GM10847 (cell line): Measurements from ENCODE around the gene LUC7L3.

Experiments used
- POLR2A ChIP-seq: IDR thresholded peaks from 2 replicates; pipeline ENCODE4 v1.6.1; 2011; ENCODE audit not compliant: insufficient read length; ENCODE audit errors: extremely low read depth

LUC7L3 gene

DNA sequence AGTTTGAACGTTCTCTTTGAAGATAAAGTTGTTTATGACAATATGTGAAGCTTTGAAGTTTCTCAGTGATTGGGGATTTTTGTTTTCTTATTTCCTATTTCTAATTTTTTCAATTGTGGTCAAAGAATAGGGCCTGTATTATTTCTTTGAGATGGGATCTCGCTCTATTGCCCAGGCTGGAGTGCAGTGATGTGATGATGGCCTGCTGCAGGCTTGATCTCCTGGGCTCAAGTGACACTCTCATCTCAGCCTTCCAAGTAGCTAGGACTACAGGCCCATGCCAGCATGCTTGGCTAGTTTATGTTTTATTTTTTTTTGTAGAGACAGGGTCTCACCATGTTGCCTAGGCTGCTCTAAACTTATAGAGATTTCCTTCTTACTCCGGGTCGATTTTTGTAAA, 59.6 kb downstream of the LUC7L3 start:
- TF ChIP-seq POLR2A, result no peak

DNA sequence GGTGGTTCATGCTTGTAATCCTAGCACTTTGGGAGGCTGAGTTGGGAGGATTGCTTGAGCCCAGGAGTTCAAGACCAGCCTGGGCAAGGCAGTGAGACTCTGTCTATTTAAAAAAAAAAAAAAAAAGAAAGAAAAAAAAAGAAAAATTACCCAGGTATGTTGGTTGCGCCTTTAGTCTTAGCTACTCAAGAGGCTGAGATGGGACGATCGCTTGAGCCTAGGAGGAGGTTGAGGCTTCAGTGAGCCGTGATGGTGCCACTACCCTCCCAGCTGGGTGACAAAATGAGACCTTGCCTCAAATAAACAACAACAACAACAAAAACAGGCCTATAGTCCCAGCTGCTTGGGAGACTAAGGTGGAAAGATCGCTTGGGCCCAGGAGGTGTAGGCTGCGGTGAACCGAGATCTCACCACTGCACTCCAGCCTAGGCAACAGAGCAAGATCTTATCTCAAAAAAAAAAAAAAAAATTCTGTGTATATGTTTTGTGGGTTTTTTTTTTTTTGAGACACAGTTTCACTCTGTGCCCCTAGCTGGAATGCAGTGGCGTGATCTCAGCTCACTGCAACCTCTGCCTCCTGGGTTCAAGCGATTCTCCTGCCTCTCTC, 60.4 kb downstream of the LUC7L3 start:
- no peak for TF ChIP-seq POLR2A

DNA sequence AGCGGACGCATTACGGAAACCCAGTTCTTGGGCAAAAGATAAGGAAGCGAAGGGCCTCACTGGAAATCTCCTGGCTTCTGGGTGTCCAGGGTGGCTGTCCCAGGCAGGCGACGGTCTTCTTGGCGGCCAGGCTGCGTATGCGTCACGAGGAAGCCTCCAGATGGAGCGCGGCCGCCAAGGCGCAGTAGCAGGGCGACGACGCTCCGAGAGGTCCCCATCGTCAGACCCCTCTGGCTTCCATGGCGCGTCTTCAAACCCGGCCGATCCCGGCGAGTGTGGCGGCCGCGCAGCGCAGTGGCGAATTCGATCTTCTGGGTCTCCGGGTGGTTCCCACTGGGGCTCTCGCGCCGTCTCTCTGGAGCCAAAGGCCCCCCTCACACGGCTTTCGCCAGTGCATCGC, 61.8 kb downstream of the LUC7L3 start:
- no peak for TF ChIP-seq POLR2A

DNA sequence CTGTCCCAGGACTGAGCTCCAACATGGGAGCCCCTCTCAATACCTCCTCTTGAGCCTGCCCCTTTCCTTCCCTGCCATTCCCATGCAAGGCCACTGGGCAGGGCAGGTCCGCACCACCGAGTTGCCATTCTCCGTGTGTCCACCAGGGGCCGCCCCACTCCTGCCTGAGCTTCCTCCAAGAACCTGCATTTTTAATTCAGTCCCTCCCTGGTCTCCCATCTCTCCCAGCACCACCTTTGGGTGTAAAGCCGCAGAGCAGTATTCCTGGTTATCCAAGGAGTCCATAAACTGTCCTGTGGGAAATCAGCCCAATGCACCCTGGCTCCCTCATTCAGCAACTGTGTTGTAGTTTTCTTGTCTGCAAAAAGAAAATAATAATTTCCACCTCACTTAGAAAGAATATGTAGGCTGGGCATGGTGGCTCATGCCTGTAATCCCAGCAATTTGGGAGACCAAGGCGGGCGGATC, 63.8 kb downstream of the LUC7L3 start:
- no peak for TF ChIP-seq POLR2A

DNA sequence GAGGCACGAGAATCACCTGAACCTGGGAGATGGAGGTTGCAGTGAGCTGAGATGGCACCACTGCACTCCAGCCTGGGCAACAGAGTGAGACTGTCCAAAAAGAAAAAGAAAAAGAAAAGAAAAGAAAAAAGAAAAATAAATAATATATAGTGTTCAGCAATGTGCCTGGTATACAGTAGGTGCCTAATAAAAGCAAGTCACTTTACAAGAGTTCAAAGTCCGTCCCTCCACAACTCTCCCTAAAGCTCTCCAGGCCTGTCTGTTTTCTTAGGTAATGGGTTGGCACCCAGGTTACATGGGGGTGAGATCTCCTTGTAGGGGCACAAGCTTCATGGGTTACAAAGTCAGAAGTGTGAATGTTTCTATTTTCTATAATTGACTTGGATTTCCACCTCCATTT, 64.5 kb downstream of the LUC7L3 start:
- no peak for TF ChIP-seq POLR2A

DNA sequence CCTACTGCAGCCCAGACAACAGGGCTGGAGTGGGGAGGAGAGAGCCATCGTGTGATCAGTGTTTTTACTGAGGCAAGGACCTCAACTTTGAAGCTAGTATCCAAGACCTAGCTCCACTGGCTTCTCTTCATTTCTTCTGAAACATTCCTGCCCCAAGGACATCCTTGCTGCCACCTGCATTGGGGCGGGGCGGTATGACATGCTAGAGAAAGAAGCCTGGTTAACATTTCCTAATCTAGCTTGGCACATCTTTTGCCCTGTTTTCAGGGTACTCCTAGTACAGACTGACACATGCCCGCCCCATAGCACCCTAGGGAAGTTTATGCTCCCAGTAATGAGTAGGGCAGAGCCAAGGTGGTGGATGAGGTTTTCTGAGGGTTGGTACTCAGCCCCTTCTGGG, 65.7 kb downstream of the LUC7L3 start:
- TF ChIP-seq POLR2A, result no peak

DNA sequence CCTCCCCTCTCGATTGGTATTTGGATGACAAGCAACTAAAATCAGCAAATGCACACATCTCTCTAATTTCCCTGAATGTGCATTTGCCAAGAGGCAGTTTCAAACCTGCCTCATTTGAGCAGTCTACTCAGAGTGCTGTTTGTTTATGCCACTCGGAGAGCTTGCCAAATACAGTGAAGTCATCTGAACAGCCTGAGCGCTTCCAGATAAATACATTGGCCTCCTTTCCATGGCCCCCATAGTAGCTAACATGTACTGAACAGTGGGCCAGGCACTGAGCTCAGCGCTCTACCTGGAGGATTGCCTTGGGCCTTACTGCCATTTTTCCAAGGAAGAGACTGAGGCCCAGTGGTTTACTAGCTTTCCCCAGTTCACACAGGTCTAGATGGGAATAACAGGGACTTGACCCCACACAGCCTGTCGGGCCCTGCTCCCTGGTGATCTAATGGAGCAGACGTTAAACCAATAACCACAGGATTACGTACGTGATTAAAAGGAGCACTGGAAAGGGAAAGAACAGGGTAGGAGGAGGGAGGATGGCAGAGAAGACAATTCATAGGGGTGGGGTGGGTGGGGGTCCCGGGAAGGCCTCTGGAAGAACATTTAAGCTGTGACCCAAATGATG, 66.7 kb downstream of the LUC7L3 start:
- TF ChIP-seq POLR2A, result no peak

DNA sequence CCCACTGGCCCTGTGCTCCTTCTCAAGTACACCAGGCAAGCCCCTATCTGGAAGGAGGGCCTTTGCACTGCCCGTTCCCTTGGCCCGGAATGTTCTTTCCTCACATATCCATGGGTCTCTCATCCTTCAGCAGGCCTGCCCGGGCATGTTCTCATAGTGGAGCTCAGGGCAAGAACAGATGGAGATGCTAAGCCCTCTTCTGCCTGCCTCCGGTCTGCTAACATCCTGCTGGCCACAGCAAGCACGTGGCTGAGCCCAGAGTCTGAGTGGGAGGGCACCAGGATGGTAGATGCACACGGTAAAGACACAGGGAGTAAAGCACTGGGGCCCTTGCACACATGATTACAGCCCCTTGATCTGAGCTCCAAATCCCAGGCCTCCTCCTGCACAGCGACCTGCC, 67.7 kb downstream of the LUC7L3 start:
- TF ChIP-seq POLR2A, result no peak

DNA sequence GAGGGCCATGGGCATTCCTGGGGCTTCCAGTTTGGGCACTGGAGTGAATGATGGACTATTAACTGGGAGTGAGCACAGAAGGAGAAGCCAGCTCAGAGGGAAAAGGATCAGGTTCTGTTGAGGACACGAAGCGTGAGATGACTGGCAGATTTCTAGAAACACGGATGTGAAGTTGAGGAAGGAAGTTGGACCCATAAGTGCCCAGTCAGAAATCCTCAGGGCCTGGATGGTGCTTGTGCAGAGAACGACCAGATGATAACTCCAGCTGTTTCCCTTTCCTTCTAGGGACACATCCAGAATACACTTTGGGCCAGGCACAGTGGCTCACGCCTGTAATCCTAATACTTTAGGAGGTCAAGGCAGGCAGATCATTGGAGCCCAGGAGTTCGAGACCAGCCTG, 71.2 kb downstream of the LUC7L3 start:
- TF ChIP-seq POLR2A, result no peak

DNA sequence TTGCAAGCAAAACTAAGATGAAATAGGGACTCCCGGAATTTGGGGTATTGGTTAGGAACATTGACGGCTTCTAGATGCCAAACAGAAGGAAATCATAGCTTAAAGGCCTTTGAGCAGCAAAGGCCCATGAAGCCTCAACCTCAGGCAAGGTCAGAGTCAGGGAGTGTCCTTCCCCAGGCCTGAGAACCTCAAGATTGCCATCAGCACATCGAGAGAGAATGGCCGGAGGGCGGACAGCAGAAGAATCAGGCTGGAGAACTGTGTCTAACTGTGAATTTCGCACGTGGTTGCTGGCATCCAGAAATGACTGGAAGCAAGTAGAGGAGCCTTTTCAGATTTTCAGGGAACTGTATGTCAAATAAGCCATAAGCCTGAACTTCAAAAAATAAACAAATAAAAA, 72.7 kb downstream of the LUC7L3 start:
- no peak for TF ChIP-seq POLR2A

DNA sequence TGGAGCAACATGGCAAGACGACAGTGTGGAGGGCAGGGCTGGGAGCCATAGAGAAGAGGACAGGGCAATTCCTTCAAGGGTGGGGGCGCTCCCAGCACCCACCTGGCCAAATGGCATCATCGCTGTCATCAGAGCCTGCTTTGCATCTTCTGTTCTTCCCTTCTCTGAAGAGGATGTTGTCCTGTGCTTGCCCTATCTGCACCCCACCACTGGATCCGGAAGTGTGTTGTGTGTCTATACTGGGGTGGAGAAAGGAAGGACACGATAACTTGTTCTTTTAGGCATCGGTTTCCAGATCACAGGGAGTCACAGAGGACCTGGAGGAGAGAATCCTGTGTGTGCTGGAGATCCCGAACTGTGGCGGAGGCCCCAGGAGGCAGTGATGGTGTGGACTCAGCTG, 73.6 kb downstream of the LUC7L3 start:
- TF ChIP-seq POLR2A, result no peak

DNA sequence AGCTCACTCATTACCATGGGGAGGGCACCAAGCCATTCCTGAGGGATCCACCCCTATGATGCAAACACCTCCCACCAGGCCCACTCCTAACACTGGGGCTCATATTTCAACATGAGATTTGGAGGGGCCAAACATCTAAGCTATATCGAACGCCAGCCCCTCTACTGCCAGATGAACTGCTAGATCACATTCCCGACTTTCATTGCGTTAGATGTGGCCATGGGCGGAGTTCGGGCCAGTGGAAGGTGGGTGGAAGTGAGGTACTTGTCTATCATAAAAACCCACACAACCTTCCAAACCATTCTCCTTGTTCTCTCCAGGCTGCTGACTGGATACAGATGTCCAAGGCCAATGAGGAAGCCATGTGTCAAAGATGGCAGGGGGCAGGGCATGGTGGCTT, 75.0 kb downstream of the LUC7L3 start:
- no peak for TF ChIP-seq POLR2A

DNA sequence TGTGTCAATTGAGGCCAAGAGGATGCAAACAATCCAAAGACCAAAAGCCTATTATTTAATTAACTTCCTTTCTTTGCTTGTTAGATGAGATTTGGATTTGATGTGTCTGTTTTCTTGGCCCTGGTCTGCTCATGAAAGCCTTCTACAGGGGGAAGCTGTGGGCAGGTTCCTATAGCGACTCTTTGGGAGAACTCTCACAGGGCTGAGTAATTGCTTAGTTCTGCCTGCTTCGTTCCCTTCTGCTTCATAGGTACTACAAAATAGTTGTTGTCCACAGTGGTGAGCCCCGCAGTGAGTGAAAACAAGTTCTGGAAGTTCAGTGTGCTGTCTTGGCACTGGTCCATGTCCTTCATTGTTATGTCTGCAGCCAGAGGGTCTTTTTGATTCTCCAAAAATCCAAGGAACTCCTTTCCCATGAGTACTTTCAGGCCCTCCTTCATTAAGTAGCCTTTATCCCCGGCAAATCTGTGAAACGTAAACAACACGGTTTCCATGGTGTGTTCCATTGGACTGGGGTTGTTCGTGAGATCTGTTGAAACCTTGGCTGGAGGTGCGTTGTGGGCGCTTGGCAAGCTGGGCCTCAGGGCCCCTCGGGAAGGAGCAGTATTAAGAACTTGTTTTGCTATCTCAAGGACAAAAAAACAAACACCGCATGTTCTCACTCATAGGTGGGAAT, 77.9 kb downstream of the LUC7L3 start:
- TF ChIP-seq POLR2A, result no peak

DNA sequence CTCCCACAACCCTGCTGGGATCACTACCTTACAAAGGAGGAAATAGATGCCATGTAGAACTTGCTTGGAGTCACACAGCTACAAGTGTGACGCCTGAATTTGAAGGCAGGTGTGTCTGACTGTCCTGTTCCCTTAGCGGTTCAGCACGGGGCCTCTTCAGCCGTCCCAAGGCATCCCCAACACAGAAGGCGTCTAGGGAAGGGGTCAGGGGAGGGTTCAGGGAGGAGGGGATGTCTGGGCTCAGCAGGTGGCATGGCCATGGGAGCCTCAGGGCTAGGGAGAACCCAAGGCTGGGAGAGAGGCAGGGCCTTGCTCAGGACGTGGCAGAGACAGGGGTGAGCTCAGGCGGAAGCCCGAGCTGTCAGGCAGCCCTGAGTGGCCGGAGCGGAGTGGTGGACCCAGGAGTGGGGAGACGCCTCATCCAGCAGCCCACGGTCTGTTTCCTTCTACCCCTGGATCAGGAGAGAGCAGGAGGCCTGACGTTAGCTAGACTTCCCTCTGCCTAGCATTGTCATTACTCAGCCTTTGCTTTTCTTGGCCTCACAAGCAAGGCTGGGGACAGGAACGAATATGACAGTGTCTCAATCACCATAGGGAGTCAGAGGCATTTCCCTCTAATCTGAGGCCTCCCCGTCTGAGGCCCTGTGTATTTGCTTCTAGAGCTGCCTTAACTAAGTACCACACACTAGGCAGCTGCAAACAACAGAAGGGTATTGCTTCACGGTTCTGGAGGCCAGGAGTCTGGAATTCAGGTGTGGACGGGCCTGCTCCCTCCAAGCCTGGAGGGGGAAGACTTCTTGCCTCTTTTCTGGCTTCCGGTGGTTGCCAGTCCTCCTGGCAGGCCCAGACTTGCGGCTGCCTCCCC, 79.3 kb downstream of the LUC7L3 start:
- no peak for TF ChIP-seq POLR2A

DNA sequence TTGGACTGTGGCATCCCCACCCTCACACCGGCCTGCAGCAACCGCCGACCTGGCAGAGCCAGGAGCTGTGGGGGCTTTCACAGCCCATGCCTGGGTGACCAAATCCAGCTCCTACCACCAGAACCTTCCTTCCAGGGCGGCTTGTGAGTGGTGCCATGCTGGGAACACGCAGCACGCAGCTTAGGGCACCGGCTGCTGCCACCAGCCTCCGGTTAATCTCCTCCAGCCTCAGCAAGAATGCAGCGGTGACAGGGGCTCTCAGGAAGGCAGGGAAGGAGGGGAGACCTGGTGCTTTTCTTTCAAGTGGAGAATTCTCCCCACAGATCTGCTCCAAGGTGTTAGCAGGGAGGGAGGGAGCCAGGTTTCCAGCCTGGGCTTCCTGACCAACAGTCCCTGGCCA, 80.2 kb downstream of the LUC7L3 start:
- no peak for TF ChIP-seq POLR2A

DNA sequence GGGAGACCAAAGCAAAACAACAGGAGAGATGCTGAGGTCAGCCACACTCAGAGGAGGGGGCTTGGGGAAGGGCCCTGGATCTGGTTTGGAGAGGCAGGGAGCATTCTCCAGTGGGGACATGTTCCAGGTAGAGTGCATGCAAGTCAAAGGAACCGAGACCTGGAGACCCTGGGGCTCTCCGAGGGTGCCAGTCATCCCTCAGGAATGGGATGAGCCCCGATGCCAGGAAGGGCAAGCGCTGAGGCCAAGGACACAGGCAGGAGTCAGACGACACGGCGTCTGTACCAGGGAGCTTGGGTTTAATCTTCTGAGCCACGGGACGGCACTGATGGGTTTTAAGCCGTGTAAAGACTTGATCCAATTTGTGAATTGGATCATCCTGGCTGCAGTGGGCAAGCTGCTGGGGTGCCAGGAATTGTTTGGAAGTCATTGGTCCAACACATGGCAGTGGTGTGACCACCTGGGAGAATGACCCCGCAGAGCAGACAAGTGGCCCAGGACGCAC, 80.8 kb downstream of the LUC7L3 start:
- no peak for TF ChIP-seq POLR2A
